GM10248 (cell line): ENCODE results near the gene NUP50.
"Not testable (repeated sequence)": the region's sequence is repeated elsewhere in the genome, so short reads cannot be mapped to it uniquely, and the experiment has no call there.

Experiments used
- CTCF ChIA-PET: fragments of 300-600 bp; sonication (Branson Sonifier 250); formaldehyde crosslinking; extraction: SDS; loops from one replicate; lab custom pipeline; 2021; ENCODE audit warnings: antibody characterized with exemption; lab: Yijun Ruan, JAX
- POLR2A ChIA-PET: fragments of 350-650 bp; sonication (Branson Sonifier 250); formaldehyde crosslinking; extraction: SDS; loops from one replicate; lab custom pipeline; 2020; ENCODE audit warnings: antibody characterized with exemption; lab: Yijun Ruan, JAX
- DNase-seq: peaks from one replicate; pipeline ENCODE4 v3.0.0; 2012; ENCODE audit errors: extremely low spot score
- TF ChIP-seq, protein P1 (sequence below): IDR thresholded peaks from 2 replicates; pipeline ENCODE4 v1.5.1; 2012; ENCODE audit warnings: mild to moderate bottlenecking, low read depth; ENCODE audit errors: extremely low read depth, missing control alignments, control extremely low read depth

Gene NUP50

DNA sequence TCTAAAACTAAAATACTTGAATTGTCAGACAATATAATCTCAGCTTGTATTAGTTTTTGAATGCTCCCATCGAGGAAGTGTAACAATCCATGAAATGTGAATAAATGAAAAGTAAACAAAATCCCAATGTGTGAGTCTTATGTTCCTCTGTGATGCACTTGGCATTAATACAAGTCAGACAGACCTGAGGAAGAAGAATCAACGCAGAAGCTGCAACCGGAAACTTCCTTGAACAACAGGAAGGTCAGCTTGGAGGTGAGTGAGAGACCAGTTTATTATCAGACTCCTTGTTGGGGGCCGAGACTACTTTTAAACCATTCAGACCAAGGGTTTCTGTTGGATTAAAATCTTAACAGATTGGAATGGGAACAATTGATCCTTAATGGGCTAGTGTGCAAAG lies 24.2 kb downstream of the NUP50 start:
- no peak for DNase-seq
- ChIA-PET POLR2A (no interaction called here), CTCF (no interaction called here)
- TF ChIP-seq, protein P1, sequence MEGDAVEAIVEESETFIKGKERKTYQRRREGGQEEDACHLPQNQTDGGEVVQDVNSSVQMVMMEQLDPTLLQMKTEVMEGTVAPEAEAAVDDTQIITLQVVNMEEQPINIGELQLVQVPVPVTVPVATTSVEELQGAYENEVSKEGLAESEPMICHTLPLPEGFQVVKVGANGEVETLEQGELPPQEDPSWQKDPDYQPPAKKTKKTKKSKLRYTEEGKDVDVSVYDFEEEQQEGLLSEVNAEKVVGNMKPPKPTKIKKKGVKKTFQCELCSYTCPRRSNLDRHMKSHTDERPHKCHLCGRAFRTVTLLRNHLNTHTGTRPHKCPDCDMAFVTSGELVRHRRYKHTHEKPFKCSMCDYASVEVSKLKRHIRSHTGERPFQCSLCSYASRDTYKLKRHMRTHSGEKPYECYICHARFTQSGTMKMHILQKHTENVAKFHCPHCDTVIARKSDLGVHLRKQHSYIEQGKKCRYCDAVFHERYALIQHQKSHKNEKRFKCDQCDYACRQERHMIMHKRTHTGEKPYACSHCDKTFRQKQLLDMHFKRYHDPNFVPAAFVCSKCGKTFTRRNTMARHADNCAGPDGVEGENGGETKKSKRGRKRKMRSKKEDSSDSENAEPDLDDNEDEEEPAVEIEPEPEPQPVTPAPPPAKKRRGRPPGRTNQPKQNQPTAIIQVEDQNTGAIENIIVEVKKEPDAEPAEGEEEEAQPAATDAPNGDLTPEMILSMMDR, result no peak

DNA sequence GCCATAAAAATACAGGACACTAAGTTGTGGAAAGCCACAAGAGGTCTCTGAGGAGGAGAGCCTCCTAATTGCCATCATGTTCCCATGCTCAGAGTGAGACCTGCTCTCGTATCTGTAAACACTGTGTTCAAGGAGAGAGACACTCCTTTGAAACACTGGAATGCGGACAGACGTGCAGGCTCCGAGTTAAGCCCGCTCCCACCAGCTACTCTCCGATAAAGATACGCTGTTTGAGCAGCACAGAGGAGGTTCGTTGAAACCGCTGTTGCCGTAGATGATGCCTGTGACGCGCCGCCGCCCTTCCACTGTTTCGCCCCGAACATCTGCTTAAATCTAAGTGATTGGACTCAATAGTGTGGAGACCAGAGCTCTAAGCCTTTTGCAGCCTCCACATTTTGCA lies 25.1 kb downstream of the NUP50 start:
- no peak for DNase-seq
- TF ChIP-seq, protein P1, result no peak
- POLR2A ChIA-PET, result no interaction called here
- CTCF ChIA-PET, result no interaction called here

DNA sequence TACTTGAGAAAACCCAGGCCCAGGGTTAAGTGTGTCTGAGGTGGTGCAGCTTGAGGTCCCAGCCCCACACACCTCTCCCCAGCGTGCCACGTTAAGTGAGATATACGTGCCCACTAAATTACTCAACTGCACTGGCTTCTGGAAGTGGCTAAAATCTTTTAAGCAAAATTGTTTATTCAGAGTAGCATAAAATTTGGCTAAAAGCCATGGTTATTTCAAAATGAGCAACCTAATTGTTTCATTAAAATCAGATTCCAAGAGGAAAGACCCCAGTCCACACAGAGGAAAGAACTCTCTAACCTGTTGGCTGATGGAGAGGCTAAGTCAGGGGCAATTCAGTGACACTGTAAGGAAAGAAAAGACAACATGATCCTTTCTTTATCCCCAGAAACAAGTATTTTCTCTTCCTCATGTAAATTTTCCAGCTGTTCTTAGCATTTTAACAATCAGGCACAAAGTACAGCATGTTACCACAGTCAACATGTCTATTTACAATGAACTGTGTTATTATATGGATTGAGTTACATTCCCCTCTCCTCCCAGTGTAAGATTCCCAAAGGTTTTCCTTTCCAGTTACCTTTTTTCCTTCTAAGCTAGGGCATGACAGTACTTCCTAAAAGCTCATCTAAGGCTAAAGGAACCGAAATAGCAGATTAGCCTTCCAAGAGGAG lies 26.6 kb downstream of the NUP50 start:
- no peak for DNase-seq
- POLR2A ChIA-PET, result no interaction called here
- TF ChIP-seq, protein P1, result no peak
- CTCF ChIA-PET, result interaction anchor here (1.1 kb wide), 1 partner anchor 18 kb away, joined by 3 read pairs; no protein-coding TSS in a partner anchor

DNA sequence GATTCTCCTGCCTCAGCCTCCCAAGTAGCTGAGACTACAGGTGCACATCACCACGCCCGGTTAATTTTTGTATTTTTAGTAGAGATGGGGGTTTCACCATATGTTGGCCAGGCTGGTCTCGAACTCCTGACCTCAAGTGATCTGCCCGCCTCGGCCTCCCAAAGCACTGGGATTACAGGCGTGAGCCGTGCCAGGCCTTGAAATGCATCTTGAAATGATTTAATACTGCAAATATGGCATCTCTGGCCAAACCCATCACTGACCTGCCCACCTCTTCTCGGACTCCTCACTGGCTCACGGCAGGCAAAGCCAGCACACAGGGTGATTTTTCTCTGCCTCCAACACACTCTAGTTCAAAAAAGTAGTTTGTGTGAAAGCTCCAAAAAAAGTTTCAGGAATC lies 28.0 kb downstream of the NUP50 start:
- ChIA-PET POLR2A (interaction anchor here (0.6 kb wide), 1 partner anchor 507 kb away, joined by 10 read pairs; no protein-coding TSS in a partner anchor), CTCF (interaction anchor here (0.9 to 1.8 kb wide), 2 partner anchors 8 to 27 kb away, joined by 3 to 5 read pairs; no protein-coding TSS in a partner anchor)
- not testable (repeated sequence) for DNase-seq

DNA sequence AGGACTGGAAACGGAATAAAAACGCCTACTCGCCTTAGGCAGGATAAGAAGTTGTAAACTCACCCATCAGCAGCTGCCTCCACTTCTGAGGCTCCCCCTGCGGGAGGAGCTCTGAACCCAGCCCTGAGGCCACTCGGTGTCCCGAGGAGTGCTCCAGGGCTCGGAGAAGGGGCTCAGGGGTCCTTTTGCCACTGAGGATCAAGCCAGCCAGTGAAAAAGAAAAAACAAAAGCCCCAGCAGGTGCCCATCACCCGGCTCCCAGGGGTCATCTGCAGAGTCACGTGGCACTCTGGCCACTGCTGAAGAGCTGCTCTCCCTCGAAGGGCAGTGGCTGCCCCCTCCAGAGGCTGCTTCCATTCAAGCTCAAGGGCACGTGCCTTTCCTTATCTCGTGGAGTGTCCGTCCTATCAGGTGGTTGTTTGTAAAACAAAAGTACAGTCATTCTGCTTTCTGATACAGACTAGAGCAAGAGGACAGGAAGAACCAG lies 29.0 kb downstream of the NUP50 start:
- ChIA-PET POLR2A (no interaction called here), CTCF (interaction anchor here (1.8 kb wide), 1 partner anchor 28 kb away, joined by 5 read pairs; no protein-coding TSS in a partner anchor)
- DNase-seq, result peak; percentile 19
- TF ChIP-seq, protein P1, result no peak

DNA sequence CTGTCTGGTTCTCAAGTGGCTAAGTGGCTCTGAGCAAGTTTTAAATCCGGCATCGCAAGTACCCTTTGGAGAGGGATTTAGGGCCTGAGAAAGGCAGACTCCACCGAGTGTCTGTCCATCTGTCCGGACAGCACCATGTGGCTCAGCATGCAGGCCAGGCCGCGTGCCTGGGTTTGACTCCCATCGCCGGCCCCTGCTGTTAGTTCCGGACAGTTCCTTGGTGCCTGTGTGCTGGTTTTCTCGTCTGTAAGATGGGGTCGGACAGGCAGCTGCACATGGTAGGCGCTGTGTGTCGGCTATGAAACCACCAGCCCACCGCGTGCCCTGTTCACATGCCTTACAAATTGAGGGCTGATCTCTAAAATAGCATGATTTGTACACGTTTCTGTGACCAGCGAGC lies 31.0 kb downstream of the NUP50 start:
- DNase-seq, result no peak
- POLR2A ChIA-PET, result no interaction called here
- TF ChIP-seq, protein P1, result no peak
- CTCF ChIA-PET, result no interaction called here

DNA sequence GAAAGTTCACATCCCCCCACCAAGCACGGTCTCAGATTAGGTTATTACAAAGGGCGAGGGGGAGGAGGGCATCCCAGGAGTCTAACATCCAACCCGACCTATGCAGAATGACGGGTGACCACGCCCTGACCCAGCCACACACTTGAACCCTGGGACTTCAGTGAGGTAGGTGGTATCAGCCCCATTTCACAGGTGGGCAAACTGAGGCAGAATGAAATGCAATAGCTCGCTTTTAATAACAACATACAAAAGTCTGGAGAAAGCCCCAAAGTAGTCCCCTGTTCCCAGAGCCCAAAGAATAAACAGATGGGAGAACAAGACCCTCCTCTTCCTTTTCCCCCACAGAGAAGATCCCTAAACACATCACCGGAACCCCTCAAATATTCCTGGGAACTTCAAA lies 31.9 kb downstream of the NUP50 start:
- ChIA-PET POLR2A (no interaction called here), CTCF (no interaction called here)
- TF ChIP-seq, protein P1, result no peak
- DNase-seq, result no peak
